SK-N-SH (cell line): ENCODE data around the gene SCO2. TPM values are rescaled to one million over a fixed set of nuclear protein-coding genes. Genes with fewer than 3 reads are reported as not detected.

ENCODE experiments used
- CTCF ChIA-PET: fragments of 300-600, 350-600 bp; formaldehyde crosslinking; extraction: SDS; loops from one replicate; lab custom pipeline; 2021; lab: Yijun Ruan, JAX
- POLR2A ChIA-PET: fragments of 350-600 bp; sonication (Branson Sonifier 250); formaldehyde crosslinking; extraction: SDS; loops from one replicate; lab custom pipeline; 2020; ENCODE audit warnings: antibody characterized with exemption, inconsistent platforms; lab: Yijun Ruan, JAX
- DNase-seq: peaks from one replicate; pipeline ENCODE4 v3.0.0; 2012
- H2AFZ ChIP-seq: fragments of 200-600 bp; sonication (generic); 2 replicates; pipeline ENCODE4 v1.8.1; 2016; ENCODE audit warnings: antibody characterized with exemption, mild to moderate bottlenecking, low read depth
- H3F3A ChIP-seq: fragments of 200-600 bp; sonication (generic); replicated peaks from 2 replicates; pipeline ENCODE3; 2016; ENCODE audit warnings: antibody characterized with exemption, mild to moderate bottlenecking; ENCODE audit not compliant: insufficient read depth
- H3K27ac ChIP-seq, 2 experiments: fragments of 200-500 bp in 1 of 2; fragments of 200-600 bp in 1 of 2; sonication (Bioruptor generic) in 1 of 2; sonication (generic), shearing (Covaris generic) in 1 of 2; 2 replicates each; pipeline versions ENCODE4 v1.5.1 to v1.6.1; 2014 to 2016; ENCODE audit warnings: low read depth in 2 of 2, inconsistent platforms in 1 of 2, low read length in 1 of 2, mild to moderate bottlenecking in 1 of 2, mixed read lengths in 1 of 2
- H3K27me3 ChIP-seq: fragments of 200-600 bp; sonication (generic), shearing (Covaris generic); 2 replicates; pipeline ENCODE4 v1.6.1; 2016; ENCODE audit warnings: mixed run types; ENCODE audit not compliant: insufficient read depth
- H3K36me3 ChIP-seq, 2 experiments: fragments of 200-500 bp in 1 of 2; fragments of 200-600 bp in 1 of 2; sonication (Bioruptor generic) in 1 of 2; sonication (generic) in 1 of 2; replicated peaks in 1 of 2; 2 replicates each; pipeline versions ENCODE3 to v1.5.1; 2014 to 2016; ENCODE audit warnings: low read length in 1 of 2, mild to moderate bottlenecking in 1 of 2; ENCODE audit not compliant: insufficient read depth in 2 of 2, control insufficient read depth in 1 of 2
- H3K4me1 ChIP-seq, 2 experiments: fragments of 200-500 bp in 1 of 2; fragments of 200-600 bp in 1 of 2; sonication (Bioruptor generic) in 1 of 2; sonication (generic), shearing (Covaris generic) in 1 of 2; 2 replicates each; pipeline versions ENCODE4 v1.5.1 to v1.6.1; 2014 to 2016; ENCODE audit warnings: low read depth in 1 of 2, low read length in 1 of 2, mixed run types in 1 of 2; ENCODE audit not compliant: insufficient read depth in 2 of 2, control insufficient read depth in 1 of 2
- H3K4me2 ChIP-seq: fragments of 200-600 bp; sonication (generic), shearing (Covaris generic); 2 replicates; pipeline ENCODE4 v1.6.1; 2017; ENCODE audit warnings: mixed run types
- H3K4me3 ChIP-seq, 2 experiments: fragments of 200-500 bp in 1 of 2; fragments of 200-600 bp in 1 of 2; sonication (Bioruptor generic) in 1 of 2; sonication (generic), shearing (Covaris generic) in 1 of 2; 2 replicates each; pipeline versions ENCODE4 v1.5.1 to v1.8.1; 2014 to 2016; ENCODE audit warnings: low read depth in 2 of 2, inconsistent platforms in 1 of 2, low read length in 1 of 2, mild to moderate bottlenecking in 1 of 2, mixed read lengths in 1 of 2, moderate library complexity in 1 of 2
- H3K79me2 ChIP-seq: fragments of 200-600 bp; sonication (generic); 2 replicates; pipeline ENCODE4 v1.8.1; 2017; ENCODE audit warnings: mild to moderate bottlenecking; ENCODE audit not compliant: insufficient read depth
- H3K9ac ChIP-seq: fragments of 200-600 bp; sonication (generic); 2 replicates; pipeline ENCODE4 v1.6.1; 2017; ENCODE audit warnings: mixed run types
- H3K9me2 ChIP-seq: fragments of 200-600 bp; sonication (generic); 2 replicates; pipeline ENCODE4 v1.6.1; 2017; ENCODE audit warnings: mixed run types
- H3K9me3 ChIP-seq: fragments of 200-600 bp; sonication (generic); 2 replicates; pipeline ENCODE4 v1.6.1; 2017; ENCODE audit warnings: mixed run types, mild to moderate bottlenecking, moderate library complexity
- H4K20me1 ChIP-seq: fragments of 200-600 bp; sonication (generic); 2 replicates; pipeline ENCODE4 v1.6.1; 2017; ENCODE audit warnings: mild to moderate bottlenecking, mixed run types; ENCODE audit not compliant: insufficient read depth
- CHD2 ChIP-seq: fragments of 150-350 bp; IDR thresholded peaks from 2 replicates; pipeline ENCODE4 v1.6.1; 2018; ENCODE audit warnings: low read length; ENCODE audit not compliant: partially characterized antibody
- ELF1 ChIP-seq: IDR thresholded peaks from 2 replicates; pipeline ENCODE4 v1.4.0; 2012
- EP300 ChIP-seq, 2 experiments: IDR thresholded peaks; 2 replicates each; pipeline versions ENCODE4 v1.4.0 to v1.6.1; 2012; ENCODE audit warnings: borderline replicate concordance in 1 of 2, low read depth in 1 of 2, low read length in 1 of 2
- EZH2phosphoT487 ChIP-seq: fragments of 200-600 bp; sonication (generic); IDR thresholded peaks from 2 replicates; pipeline ENCODE4 v1.6.1; 2017; ENCODE audit warnings: low read depth, mixed run types, mild to moderate bottlenecking, antibody characterized with exemption, moderate library complexity, borderline replicate concordance
- FOSL2 ChIP-seq: IDR thresholded peaks from 2 replicates; pipeline ENCODE4 v1.4.0; 2012; ENCODE audit warnings: low read depth, mild to moderate bottlenecking, moderate library complexity, borderline replicate concordance
- FOXM1 ChIP-seq: IDR thresholded peaks from 2 replicates; pipeline ENCODE4 v1.4.0; 2012; ENCODE audit warnings: low read depth, mild to moderate bottlenecking
- GATA2 ChIP-seq: sonication (generic); formaldehyde crosslinking; IDR thresholded peaks from 2 replicates; pipeline ENCODE4 v1.5.0; 2020; ENCODE audit warnings: mild to moderate bottlenecking, missing genetic modification reagents
- IRF3 ChIP-seq: fragments of 150-350 bp; IDR thresholded peaks from 2 replicates; pipeline ENCODE4 v1.6.1; 2016; ENCODE audit warnings: mild to moderate bottlenecking, low read depth, low read length
- JUND ChIP-seq: IDR thresholded peaks from 2 replicates; pipeline ENCODE4 v1.4.0; 2012
- NRF1 ChIP-seq: IDR thresholded peaks from 2 replicates; pipeline ENCODE4 v1.6.1; 2012; ENCODE audit warnings: low read depth, mild to moderate bottlenecking, low read length
- PBX3 ChIP-seq: IDR thresholded peaks from 2 replicates; pipeline ENCODE4; 2012
- RFX5 ChIP-seq: IDR thresholded peaks from 2 replicates; pipeline ENCODE4 v1.6.1; 2012; ENCODE audit warnings: mild to moderate bottlenecking, improper control_type of control experiment, low read length
- RXRA ChIP-seq: IDR thresholded peaks from 2 replicates; pipeline ENCODE4 v1.4.0; 2012; ENCODE audit warnings: low read depth, mild to moderate bottlenecking, borderline replicate concordance
- TEAD4 ChIP-seq: IDR thresholded peaks from 2 replicates; pipeline ENCODE4 v1.4.0; 2012; ENCODE audit warnings: mild to moderate bottlenecking, borderline replicate concordance; ENCODE audit not compliant: insufficient read depth
- USF1 ChIP-seq: IDR thresholded peaks from 2 replicates; pipeline ENCODE4 v1.4.0; 2012; ENCODE audit warnings: low read depth, borderline replicate concordance
- ZBTB33 ChIP-seq: IDR thresholded peaks from 2 replicates; pipeline ENCODE4 v1.4.0; 2012; ENCODE audit warnings: low read depth, borderline replicate concordance
- WGBS: methylation state at CpG from one replicate; pipeline ENCODE4 v1.1.6; 2017; ENCODE audit warnings: low lambda C conversion rate; 5-methylcytosine and 5-hydroxymethylcytosine counted together
- polyA plus RNA-seq, 3 experiments: library from polyadenylated mRNA; depleted of rRNA; stranded (reverse); fragments of >200 nt; gene quantifications; 2 replicates each; pipeline ENCODE4 v1.2.3, GENCODE V29; 2012
- TF ChIP-seq, protein P1 (sequence below): fragments of 200-600 bp; sonication (generic); IDR thresholded peaks from 2 replicates; pipeline ENCODE4 v1.6.1; 2017; ENCODE audit warnings: antibody characterized with exemption, mild to moderate bottlenecking, moderate library complexity
- TF ChIP-seq, protein P2 (sequence below): fragments of 150-350 bp; IDR thresholded peaks from 2 replicates; pipeline ENCODE4 v1.6.1; 2017; ENCODE audit warnings: antibody characterized with exemption, low read length, low read depth, borderline replicate concordance

SCO2 gene
- polyA plus RNA-seq, 1 of the 3 experiments (the other 2 are of a cell fraction), result 4.0 TPM

GRCh38 chr22:50488886-50489285, 36.5 kb downstream of the SCO2 start:
- no peaks in the 10 kb centered on the region for H3K36me3 ChIP-seq
- WGBS, result 76% methylated on average over 19 of the region's 19 CpGs
- no peaks in the 10 kb centered on the region for H3K9me2 ChIP-seq
- H3K27ac ChIP-seq, result no peak overlapping the region
- DNase-seq, result no peak
- no peak overlapping the region for H2AFZ ChIP-seq
- H4K20me1 ChIP-seq, result no peaks in the 10 kb centered on the region
- no peak for TF ChIP-seq RXRA
- no peak for TF ChIP-seq ZBTB33
- no peak for TF ChIP-seq RFX5
- TF ChIP-seq CHD2, result no peak
- no peak for TF ChIP-seq EP300 (IDR thresholded peaks at IDR 0.05; ENCODE audit: borderline replicate concordance in 1 of 2, low read depth in 1 of 2, low read length in 1 of 2)
- no peak for TF ChIP-seq TEAD4
- no peak for TF ChIP-seq JUND
- no peak for TF ChIP-seq FOSL2
- no peak for TF ChIP-seq IRF3
- TF ChIP-seq ELF1, result no peak
- no peak for TF ChIP-seq PBX3
- TF ChIP-seq USF1, result no peak
- TF ChIP-seq, protein P1, sequence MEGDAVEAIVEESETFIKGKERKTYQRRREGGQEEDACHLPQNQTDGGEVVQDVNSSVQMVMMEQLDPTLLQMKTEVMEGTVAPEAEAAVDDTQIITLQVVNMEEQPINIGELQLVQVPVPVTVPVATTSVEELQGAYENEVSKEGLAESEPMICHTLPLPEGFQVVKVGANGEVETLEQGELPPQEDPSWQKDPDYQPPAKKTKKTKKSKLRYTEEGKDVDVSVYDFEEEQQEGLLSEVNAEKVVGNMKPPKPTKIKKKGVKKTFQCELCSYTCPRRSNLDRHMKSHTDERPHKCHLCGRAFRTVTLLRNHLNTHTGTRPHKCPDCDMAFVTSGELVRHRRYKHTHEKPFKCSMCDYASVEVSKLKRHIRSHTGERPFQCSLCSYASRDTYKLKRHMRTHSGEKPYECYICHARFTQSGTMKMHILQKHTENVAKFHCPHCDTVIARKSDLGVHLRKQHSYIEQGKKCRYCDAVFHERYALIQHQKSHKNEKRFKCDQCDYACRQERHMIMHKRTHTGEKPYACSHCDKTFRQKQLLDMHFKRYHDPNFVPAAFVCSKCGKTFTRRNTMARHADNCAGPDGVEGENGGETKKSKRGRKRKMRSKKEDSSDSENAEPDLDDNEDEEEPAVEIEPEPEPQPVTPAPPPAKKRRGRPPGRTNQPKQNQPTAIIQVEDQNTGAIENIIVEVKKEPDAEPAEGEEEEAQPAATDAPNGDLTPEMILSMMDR, result no peak
- TF ChIP-seq NRF1, result no peak
- no peak for TF ChIP-seq EZH2phosphoT487
- no peak for TF ChIP-seq GATA2 (CRISPR knock-in tag)
- no peak for TF ChIP-seq FOXM1
- TF ChIP-seq, protein P2, sequence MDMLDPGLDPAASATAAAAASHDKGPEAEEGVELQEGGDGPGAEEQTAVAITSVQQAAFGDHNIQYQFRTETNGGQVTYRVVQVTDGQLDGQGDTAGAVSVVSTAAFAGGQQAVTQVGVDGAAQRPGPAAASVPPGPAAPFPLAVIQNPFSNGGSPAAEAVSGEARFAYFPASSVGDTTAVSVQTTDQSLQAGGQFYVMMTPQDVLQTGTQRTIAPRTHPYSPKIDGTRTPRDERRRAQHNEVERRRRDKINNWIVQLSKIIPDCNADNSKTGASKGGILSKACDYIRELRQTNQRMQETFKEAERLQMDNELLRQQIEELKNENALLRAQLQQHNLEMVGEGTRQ, result no peak
- TF ChIP-seq, all 33 proteins: peak for 0
- Histone ChIP-seq H3K9ac (no peak overlapping the region), H3K79me2 (no peaks in the 10 kb centered on the region), H3K4me3 (no peak overlapping the region), H3F3A (no peaks in the 10 kb centered on the region), H3K4me2 (no peak overlapping the region), H3K9me3 (no peaks in the 10 kb centered on the region), H3K4me1 (peaks cover 0 to 2% of the 10 kb centered on the region in 2 experiments; a peak in 1 of 4 replicates), H3K27me3 (no peaks in the 10 kb centered on the region)
- POLR2A ChIA-PET, result no interaction called here
- CTCF ChIA-PET, result interaction anchor here (1.2 kb wide), 1 partner anchor 14 kb away, joined by 3 read pairs; no protein-coding TSS in a partner anchor
